ENCODE results near the gene TCP11L2. TPM values are rescaled to one million over a fixed set of nuclear protein-coding genes. Genes with fewer than 3 reads are reported as not detected.

TCP11L2 gene
- total and polyA plus RNA-seq, 5 donors from 2014 or later: 46.0 to 153 (median 64.8) TPM

DNA sequence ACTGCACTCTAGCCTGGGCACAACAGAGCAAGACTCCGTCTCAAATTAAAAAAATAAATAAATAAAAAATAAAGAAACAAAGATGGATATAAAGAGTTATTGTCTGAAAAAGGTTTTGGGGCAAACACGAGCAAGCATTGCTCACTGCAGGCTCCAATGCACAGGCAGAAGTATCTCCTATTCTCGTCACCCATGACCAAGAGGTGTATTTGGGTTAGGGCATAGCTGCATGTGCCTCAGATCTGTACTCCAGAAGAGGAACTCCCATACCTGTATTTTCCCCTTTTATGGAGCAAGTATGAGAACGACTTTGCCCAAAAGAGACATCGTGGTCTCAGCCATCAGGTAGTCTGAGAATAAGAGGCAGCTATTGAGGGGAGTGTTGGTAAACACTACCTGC lies 10.2 kb upstream of the TCP11L2 start:
- H3K9me3 ChIP-seq (ENCODE audit: control insufficient read depth in 2 of 2, low read length in 2 of 2): no peaks in the 10 kb centered on the region
- DNase-seq (no peak), ATAC-seq (ENCODE audit: low read depth in 2 of 2) (no peak)
- no peaks in the 10 kb centered on the region for H3K36me3 ChIP-seq (ENCODE audit: control insufficient read depth, insufficient read depth, low read length)
- H3K4me1 Mint-ChIP-seq: peaks cover 0 to 4% (median 2%) of the 10 kb centered on the region in 4 donors
- no peaks in the 10 kb centered on the region for H3K36me3 Mint-ChIP-seq
- no peak overlapping the region for H3K4me3 ChIP-seq (ENCODE audit: low read depth, low read length)
- no peak overlapping the region for H3K4me3 Mint-ChIP-seq
- H3K27ac ChIP-seq (ENCODE audit: insufficient read depth, low read length, poor library complexity, severe bottlenecking): no peak overlapping the region
- no peaks in the 10 kb centered on the region for H3K4me1 ChIP-seq (ENCODE audit: control insufficient read depth, insufficient read depth, low read length, poor library complexity, severe bottlenecking)
- peaks cover 3% of the 10 kb centered on the region for H3K27me3 ChIP-seq (ENCODE audit: control insufficient read depth, insufficient read depth, low read length)
- peaks cover 14% of the 10 kb centered on the region for H3K27me3 Mint-ChIP-seq
- peaks cover 0 to 1% (median 0%) of the 10 kb centered on the region in 7 donors for H3K9me3 Mint-ChIP-seq
- H3K27ac Mint-ChIP-seq: no peak overlapping the region

DNA sequence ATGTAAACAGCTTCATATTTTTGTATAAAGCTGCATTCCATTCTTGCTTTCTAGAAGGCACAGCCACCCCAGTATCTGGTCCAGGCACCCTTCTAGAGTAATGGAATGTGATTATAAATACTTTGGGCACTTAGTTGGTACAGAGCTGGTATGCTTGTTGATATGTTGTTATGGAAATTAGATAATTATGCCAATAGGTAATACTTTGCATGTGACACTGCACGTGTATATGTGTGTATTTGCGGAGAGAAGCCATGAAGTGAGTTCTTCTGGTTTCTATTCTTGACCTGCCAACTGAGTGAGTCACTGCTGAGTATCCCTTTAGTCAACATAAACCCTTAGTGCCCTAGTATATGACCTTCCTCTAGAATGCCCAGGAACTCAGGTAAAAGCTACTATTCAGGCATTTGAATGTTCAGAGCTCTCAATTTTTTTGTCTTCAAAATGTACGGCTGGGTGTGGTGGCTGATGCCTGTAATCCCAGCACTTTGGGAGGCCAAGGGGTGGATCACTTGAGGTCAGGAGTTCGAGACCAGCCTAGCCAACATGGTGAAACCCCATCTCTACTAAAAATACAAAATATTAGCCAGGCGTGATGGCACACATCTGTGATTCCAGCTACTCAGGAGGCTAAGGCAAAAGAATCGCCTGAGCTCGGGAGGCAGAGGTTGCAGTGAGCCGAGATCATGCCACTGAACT lies 6.2 kb upstream of the TCP11L2 start:
- no peak overlapping the region for H3K27ac Mint-ChIP-seq
- H3K4me1 ChIP-seq (ENCODE audit: control insufficient read depth, insufficient read depth, low read length, poor library complexity, severe bottlenecking): peaks cover 5% of the 10 kb centered on the region
- no peaks in the 10 kb centered on the region for H3K9me3 Mint-ChIP-seq
- H3K9me3 ChIP-seq (ENCODE audit: control insufficient read depth in 2 of 2, low read length in 2 of 2): no peaks in the 10 kb centered on the region
- no peak overlapping the region for H3K4me3 ChIP-seq (ENCODE audit: low read depth, low read length)
- no peak overlapping the region for H3K27ac ChIP-seq (ENCODE audit: insufficient read depth, low read length, poor library complexity, severe bottlenecking)
- peaks cover 3% of the 10 kb centered on the region for H3K27me3 ChIP-seq (ENCODE audit: control insufficient read depth, insufficient read depth, low read length)
- H3K36me3 ChIP-seq (ENCODE audit: control insufficient read depth, insufficient read depth, low read length): no peaks in the 10 kb centered on the region
- DNase-seq: no peak
- H3K4me3 Mint-ChIP-seq: no peak overlapping the region
- no peaks in the 10 kb centered on the region for H3K36me3 Mint-ChIP-seq
- H3K4me1 Mint-ChIP-seq: peaks cover 6 to 32% (median 18%) of the 10 kb centered on the region in 4 donors
- ATAC-seq (ENCODE audit: low read depth in 2 of 2): no peak
- peaks cover 14% of the 10 kb centered on the region for H3K27me3 Mint-ChIP-seq

DNA sequence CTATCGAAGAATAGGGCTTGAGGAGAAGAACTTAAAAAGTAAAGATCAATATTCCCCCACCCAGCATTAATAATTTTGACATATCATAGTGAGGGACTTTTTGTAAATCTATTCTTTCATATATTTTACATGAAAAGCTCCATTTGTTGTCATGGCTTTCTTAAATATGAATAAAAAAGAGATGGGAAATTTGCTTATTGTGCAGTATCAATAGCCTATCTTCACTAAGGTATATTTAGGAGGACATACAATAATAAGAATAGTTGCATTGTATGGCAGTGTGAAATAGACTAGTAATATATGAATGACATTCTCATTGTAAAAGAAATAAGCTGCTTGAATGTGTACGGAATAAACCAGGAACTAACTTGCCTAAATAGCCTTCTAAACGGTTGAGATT lies 5.5 kb upstream of the TCP11L2 start:
- H3K27me3 ChIP-seq (ENCODE audit: control insufficient read depth, insufficient read depth, low read length): peaks cover 3% of the 10 kb centered on the region
- Mint-ChIP-seq H3K4me1 (peaks cover 6 to 39% (median 22%) of the 10 kb centered on the region in 4 donors), H3K4me3 (no peak overlapping the region), H3K36me3 (no peaks in the 10 kb centered on the region), H3K27me3 (peaks cover 14% of the 10 kb centered on the region), H3K27ac (peak overlapping the region in 1 of 3 donors; percentile 67), H3K9me3 (no peaks in the 10 kb centered on the region)
- no peaks in the 10 kb centered on the region for H3K9me3 ChIP-seq (ENCODE audit: control insufficient read depth in 2 of 2, low read length in 2 of 2)
- no peaks in the 10 kb centered on the region for H3K36me3 ChIP-seq (ENCODE audit: control insufficient read depth, insufficient read depth, low read length)
- H3K4me3 ChIP-seq (ENCODE audit: low read depth, low read length): no peak overlapping the region
- peaks cover 12% of the 10 kb centered on the region for H3K4me1 ChIP-seq (ENCODE audit: control insufficient read depth, insufficient read depth, low read length, poor library complexity, severe bottlenecking)
- ATAC-seq (ENCODE audit: low read depth in 2 of 2): no peak
- H3K27ac ChIP-seq (ENCODE audit: insufficient read depth, low read length, poor library complexity, severe bottlenecking): no peak overlapping the region
- no peak for DNase-seq

DNA sequence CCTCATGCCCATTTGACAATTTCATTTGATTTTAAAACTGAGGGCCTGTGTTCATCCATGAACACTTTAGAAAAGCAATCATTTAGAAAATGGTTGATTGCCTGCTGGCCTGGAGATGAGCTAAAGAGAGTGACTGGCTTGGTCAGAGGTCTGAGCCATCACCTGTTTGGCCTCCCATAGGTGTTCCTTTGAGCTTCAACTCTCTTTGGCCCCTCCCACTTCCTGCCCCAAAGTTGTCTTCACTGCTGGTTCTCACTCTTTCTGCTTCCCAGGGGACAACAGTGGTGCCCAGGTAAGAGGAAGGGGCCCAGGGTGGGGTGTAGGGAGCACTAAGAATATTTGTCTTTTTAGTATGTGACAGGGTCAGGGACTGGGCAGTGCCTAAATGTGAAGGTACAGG lies 4.9 kb upstream of the TCP11L2 start:
- ATAC-seq (ENCODE audit: low read depth in 2 of 2): no peak
- Histone ChIP-seq H3K4me3 (ENCODE audit: low read depth, low read length) (no peak overlapping the region), H3K27me3 (ENCODE audit: control insufficient read depth, insufficient read depth, low read length) (peaks cover 3% of the 10 kb centered on the region), H3K27ac (ENCODE audit: insufficient read depth, low read length, poor library complexity, severe bottlenecking) (no peak overlapping the region), H3K4me1 (ENCODE audit: control insufficient read depth, insufficient read depth, low read length, poor library complexity, severe bottlenecking) (peaks cover 12% of the 10 kb centered on the region), H3K36me3 (ENCODE audit: control insufficient read depth, insufficient read depth, low read length) (no peaks in the 10 kb centered on the region), H3K9me3 (ENCODE audit: control insufficient read depth in 2 of 2, low read length in 2 of 2) (no peaks in the 10 kb centered on the region)
- DNase-seq: peak in 1 of 3 donors; percentile 50
- Mint-ChIP-seq H3K27me3 (peaks cover 17% of the 10 kb centered on the region), H3K9me3 (no peaks in the 10 kb centered on the region), H3K36me3 (no peaks in the 10 kb centered on the region), H3K27ac (peak overlapping the region; percentile 45 to 77 (median 67)), H3K4me1 (peaks cover 6 to 40% (median 24%) of the 10 kb centered on the region in 4 donors), H3K4me3 (peak overlapping the region in 2 of 4 donors; percentile 4 to 11)

DNA sequence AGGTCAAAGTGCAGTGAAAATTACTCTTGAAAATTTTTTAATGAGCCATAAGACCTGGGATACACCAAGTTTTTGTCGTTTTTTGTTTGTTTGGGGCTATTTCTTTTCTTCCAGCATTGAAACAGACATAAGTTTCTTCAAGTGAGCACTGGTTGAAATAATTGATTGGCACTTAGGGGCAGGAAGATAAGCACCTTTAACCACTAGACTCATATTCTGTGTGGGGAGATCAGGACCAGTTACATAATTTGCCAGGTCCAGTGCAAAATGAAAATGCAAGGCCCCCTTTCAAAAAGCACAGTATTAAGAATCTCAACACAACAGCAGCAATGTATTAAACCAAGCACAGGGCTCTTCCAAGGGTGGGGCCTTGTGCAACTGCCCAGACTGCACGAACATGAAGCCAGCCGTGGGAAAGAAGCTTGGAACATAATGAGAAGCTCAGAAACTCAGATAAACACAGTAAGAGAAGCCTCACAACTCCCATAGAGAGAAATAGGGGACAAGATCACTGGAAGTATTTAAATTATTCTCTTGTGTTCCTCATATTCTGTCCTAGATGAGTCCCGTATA lies 3.2 kb upstream of the TCP11L2 start:
- Mint-ChIP-seq H3K9me3 (no peaks in the 10 kb centered on the region), H3K27me3 (peaks cover 27% of the 10 kb centered on the region), H3K36me3 (no peaks in the 10 kb centered on the region), H3K4me1 (peaks cover 13 to 47% (median 31%) of the 10 kb centered on the region in 4 donors), H3K4me3 (peak overlapping the region in 1 of 4 donors; percentile 7), H3K27ac (no peak overlapping the region)
- Histone ChIP-seq H3K36me3 (ENCODE audit: control insufficient read depth, insufficient read depth, low read length) (no peaks in the 10 kb centered on the region), H3K4me3 (ENCODE audit: low read depth, low read length) (no peak overlapping the region), H3K27ac (ENCODE audit: insufficient read depth, low read length, poor library complexity, severe bottlenecking) (no peak overlapping the region), H3K4me1 (ENCODE audit: control insufficient read depth, insufficient read depth, low read length, poor library complexity, severe bottlenecking) (peaks cover 16% of the 10 kb centered on the region), H3K9me3 (ENCODE audit: control insufficient read depth in 2 of 2, low read length in 2 of 2) (no peaks in the 10 kb centered on the region), H3K27me3 (ENCODE audit: control insufficient read depth, insufficient read depth, low read length) (peaks cover 3% of the 10 kb centered on the region)
- no peak for DNase-seq
- no peak for ATAC-seq (ENCODE audit: low read depth in 2 of 2)

DNA sequence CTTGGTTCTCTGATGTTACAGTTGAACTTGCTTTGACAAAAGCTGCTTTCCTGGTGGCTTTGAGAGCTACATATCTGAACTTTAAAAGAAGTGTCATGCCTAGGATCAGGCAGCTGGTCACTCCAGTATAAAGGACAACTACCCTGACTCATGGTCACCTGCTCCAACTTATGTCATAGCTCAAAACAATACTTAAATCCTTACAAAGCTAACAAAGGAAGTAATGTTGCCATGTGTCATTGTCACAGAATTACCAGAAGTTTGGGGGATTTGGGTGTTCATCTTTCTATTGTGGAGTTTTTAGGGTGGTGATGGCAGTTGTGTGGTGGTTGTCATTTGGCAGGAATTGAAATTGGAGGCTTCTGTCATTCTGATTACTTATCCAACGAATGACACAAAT lies 1.8 kb upstream of the TCP11L2 start:
- H3K27ac Mint-ChIP-seq: peak overlapping the region; percentile 98 to 100 (median 100)
- no peaks in the 10 kb centered on the region for H3K9me3 Mint-ChIP-seq
- peaks cover 19% of the 10 kb centered on the region for H3K27me3 Mint-ChIP-seq
- H3K4me3 Mint-ChIP-seq: peak overlapping the region; percentile 91 to 96 (median 93)
- DNase-seq: no peak
- Histone ChIP-seq H3K27ac (ENCODE audit: insufficient read depth, low read length, poor library complexity, severe bottlenecking) (peak overlapping the region; percentile 99), H3K4me1 (ENCODE audit: control insufficient read depth, insufficient read depth, low read length, poor library complexity, severe bottlenecking) (peaks cover 31% of the 10 kb centered on the region), H3K4me3 (ENCODE audit: low read depth, low read length) (peak overlapping the region; percentile 71), H3K27me3 (ENCODE audit: control insufficient read depth, insufficient read depth, low read length) (no peaks in the 10 kb centered on the region), H3K9me3 (ENCODE audit: control insufficient read depth in 2 of 2, low read length in 2 of 2) (no peaks in the 10 kb centered on the region), H3K36me3 (ENCODE audit: control insufficient read depth, insufficient read depth, low read length) (peaks cover 6% of the 10 kb centered on the region)
- H3K36me3 Mint-ChIP-seq: peaks cover 7% of the 10 kb centered on the region
- H3K4me1 Mint-ChIP-seq: peaks cover 27 to 61% (median 46%) of the 10 kb centered on the region in 4 donors
- no peak for ATAC-seq (ENCODE audit: low read depth in 2 of 2)

DNA sequence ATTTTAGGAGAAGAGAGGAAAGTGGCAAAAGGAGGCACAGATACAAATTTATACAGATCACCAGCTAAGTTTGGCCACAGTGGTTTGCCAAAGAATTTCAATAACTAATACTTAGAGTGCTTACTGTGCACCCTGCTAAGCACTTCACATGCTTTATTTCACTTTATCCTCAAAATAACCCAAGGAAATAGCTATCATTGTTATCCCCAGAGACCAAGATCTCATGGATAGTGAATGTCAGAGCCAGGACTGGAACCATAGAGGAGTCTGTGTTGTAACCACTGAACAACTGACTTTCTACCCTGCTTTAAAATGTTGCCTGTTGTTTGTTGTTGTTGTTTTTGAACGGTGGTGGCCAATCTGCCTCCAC lies 1.3 kb upstream of the TCP11L2 start:
- Mint-ChIP-seq H3K4me3 (peak overlapping the region; percentile 91 to 96 (median 93)), H3K9me3 (no peaks in the 10 kb centered on the region), H3K4me1 (peaks cover 31 to 66% (median 50%) of the 10 kb centered on the region in 4 donors), H3K27ac (peak overlapping the region; percentile 98 to 100 (median 100)), H3K36me3 (peaks cover 7% of the 10 kb centered on the region), H3K27me3 (peaks cover 14% of the 10 kb centered on the region)
- Histone ChIP-seq H3K4me1 (ENCODE audit: control insufficient read depth, insufficient read depth, low read length, poor library complexity, severe bottlenecking) (peaks cover 35% of the 10 kb centered on the region), H3K4me3 (ENCODE audit: low read depth, low read length) (peak overlapping the region; percentile 71), H3K27me3 (ENCODE audit: control insufficient read depth, insufficient read depth, low read length) (no peaks in the 10 kb centered on the region), H3K36me3 (ENCODE audit: control insufficient read depth, insufficient read depth, low read length) (peaks cover 6% of the 10 kb centered on the region), H3K27ac (ENCODE audit: insufficient read depth, low read length, poor library complexity, severe bottlenecking) (peak overlapping the region; percentile 99), H3K9me3 (ENCODE audit: control insufficient read depth in 2 of 2, low read length in 2 of 2) (no peaks in the 10 kb centered on the region)
- DNase-seq: no peak
- no peak for ATAC-seq (ENCODE audit: low read depth in 2 of 2)
